GM19468 (cell line): ENCODE results near the gene TRAPPC2L.
"Not testable (repeated sequence)": the region's sequence is repeated elsewhere in the genome, so short reads cannot be mapped to it uniquely, and the experiment has no call there.

ENCODE experiments used
- ATAC-seq: cut with Tn5 transposase; IDR thresholded peaks from one replicate; pipeline ENCODE4 v1.9.1; 2021; ENCODE audit warnings: mild to moderate bottlenecking, moderate library complexity, moderate number of reproducible peaks; ENCODE audit not compliant: unreplicated experiment; ENCODE audit errors: extremely low read depth

Gene TRAPPC2L

DNA sequence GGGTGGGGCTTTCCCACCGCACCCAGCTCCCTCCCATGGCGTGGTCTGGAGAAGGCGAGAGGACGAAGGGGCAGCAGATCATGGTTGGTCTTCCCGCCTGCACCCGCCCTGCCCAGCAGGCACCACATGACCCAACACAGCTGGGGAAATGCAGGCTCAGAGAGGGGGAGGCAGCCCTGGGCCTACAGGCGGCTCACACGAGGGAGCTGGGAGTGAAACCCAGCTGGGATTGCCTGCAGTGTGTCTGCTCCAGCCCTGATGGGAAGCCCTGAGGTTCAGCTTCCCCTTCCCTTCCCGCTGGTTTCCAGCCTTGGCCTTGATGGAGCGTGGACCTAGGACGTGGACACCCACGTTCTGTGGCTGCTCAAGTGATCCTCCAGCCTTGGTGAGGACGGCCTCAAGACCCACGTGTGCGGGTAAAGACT is 29.5 kb downstream of the TRAPPC2L start:
- no peak for ATAC-seq

GRCh38 chr16:88886845-88887521 is 30.1 kb downstream of the TRAPPC2L start:
- ATAC-seq = no peak

DNA sequence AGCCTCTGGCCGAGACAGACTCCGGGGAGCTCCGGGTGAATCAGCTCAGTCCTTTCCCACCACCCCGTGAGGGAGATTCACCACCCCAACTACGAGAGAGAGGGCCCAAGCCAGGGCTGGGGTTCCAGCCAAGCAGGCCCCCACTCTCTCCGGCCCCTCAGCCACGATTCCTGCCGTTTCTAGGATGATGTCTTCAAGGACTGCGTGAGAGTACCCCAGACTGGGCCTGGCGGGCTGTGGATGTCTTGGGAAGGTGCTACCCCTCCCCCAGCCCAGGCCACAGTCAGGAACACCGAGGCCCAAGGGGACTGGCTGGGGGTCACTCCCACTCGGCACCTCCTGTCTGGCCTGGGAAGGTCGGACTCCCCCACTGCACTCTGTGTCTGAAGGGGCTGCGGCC is 31.1 kb downstream of the TRAPPC2L start:
- ATAC-seq = no peak

- ATAC-seq = no peak
Observed at GRCh38 chr16:88888461-88889387, 31.8 kb downstream of the TRAPPC2L start.

DNA sequence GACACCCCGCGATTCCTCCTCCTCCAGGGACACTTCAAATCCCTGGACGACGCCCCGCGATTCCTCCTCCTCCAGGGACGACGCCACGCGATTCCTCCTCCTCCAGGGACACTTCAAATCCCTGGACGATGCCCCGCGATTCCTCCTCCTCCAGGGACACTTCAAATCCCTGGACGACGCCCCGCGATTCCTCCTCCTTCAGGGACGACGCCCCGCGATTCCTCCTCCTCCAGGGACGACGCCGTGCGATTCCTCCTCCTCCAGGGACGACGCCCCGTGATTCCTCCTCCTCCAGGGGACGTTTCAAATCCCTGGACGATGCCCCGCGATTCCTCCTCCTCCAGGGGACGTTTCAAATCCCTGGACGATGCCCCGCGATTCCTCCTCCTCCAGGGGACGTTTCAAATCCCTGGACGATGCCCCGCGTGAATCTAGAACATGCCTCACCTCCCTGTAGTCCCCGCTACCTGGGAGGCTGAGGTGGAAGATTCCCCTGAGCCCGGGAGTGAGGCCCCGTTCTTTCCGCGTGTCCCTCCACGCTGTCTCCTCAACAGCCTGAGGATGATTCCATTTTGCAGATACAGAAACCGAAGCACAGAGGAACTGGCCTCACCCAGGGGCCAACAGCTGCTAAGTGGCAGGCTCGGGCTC is 32.9 kb downstream of the TRAPPC2L start:
- ATAC-seq = not testable (repeated sequence)

DNA sequence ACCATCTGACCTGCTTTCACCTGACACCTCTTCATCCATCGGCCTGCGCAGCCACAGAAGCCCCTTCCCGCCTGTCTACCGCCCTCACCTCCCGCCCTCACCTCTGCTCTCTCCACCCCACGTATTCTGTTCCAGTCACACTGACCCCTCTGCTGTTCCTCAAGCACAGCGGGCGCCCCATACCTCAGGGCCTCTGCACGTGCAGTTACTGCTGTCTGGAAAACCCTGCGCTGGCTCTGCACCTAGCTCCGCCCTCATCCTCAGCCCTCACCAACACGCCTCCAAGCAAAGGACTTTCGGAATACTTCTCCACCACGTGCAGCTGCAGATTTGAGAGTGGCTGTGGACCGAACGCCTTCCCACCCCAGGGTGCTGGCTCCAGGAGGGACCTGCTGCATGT is 34.2 kb downstream of the TRAPPC2L start:
- ATAC-seq = no peak

DNA sequence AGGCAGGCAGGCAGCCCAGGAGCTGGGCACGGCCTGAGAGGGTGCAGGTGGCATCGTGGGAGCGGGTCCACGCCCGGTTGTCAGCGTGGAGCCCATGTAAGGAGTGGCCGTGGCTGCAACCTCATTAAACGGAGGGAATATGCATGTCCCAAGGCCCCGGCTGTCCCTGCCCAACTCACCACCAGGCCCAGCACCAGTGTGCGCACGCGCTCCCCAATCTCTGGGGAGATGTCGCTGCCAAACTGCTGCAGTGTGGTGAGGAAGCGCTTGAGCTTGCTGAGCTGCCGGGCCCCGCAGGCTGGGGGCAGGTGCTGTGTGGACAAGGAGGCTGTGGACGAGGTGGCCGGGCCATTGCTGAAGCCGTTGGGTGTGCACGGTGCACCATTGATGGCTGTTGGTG is 35.1 kb downstream of the TRAPPC2L start:
- no peak for ATAC-seq

- no peak for ATAC-seq
Observed at GRCh38 chr16:88893127-88893968, 36.4 kb downstream of the TRAPPC2L start.

- not testable (repeated sequence) for ATAC-seq
Observed at GRCh38 chr16:88894266-88894665, 37.3 kb downstream of the TRAPPC2L start.

DNA sequence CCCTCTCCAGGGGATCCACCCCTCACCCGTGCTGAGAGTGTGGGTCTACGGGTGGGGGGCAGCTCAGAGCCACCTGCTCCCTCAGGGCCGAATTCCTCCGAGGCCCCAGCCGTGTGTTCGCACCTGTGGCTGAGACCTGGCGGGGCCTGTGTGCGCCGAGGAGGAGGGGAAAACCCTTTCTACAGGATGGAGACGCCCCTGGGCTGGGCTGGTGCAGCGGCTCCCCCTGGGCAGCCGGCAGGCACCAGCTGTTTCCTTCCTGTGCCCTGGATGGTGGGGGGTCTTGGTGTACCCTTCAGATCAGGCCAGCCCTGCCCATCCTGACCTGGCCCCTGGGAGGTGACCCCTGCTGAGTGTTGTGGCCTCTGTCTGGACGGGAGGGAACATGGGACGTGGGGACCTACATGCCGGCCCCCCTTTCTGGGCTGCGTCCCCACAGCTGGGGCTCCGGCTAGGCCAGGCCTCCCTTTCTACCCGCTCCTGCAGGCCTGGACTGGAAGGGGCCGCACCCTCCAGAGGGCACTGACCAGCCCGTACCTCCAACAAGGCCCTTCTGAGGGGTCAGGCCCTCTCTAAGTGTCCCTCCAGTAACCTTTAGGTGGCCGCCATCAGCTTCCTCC is 37.9 kb downstream of the TRAPPC2L start:
- ATAC-seq = no peak

DNA sequence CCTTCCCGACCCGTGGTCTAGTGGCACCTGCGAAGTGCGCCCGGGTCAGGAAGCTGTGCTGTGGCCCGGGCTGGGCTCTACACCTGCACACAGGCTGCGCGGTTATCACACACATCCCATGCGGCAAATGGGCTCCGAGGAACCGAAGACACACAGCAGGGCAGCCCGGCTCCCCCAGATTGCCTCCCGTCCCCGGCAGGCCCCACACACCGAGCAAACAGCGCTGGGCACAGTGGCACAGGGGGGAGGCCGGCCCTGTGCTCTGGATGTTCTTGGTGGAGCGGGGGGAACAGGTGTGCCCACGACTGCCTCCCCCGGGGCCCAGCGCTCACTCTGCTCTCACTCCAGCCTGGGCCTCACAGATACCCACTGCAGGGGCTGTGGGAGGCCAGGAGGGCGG is 38.4 kb downstream of the TRAPPC2L start:
- no peak for ATAC-seq

DNA sequence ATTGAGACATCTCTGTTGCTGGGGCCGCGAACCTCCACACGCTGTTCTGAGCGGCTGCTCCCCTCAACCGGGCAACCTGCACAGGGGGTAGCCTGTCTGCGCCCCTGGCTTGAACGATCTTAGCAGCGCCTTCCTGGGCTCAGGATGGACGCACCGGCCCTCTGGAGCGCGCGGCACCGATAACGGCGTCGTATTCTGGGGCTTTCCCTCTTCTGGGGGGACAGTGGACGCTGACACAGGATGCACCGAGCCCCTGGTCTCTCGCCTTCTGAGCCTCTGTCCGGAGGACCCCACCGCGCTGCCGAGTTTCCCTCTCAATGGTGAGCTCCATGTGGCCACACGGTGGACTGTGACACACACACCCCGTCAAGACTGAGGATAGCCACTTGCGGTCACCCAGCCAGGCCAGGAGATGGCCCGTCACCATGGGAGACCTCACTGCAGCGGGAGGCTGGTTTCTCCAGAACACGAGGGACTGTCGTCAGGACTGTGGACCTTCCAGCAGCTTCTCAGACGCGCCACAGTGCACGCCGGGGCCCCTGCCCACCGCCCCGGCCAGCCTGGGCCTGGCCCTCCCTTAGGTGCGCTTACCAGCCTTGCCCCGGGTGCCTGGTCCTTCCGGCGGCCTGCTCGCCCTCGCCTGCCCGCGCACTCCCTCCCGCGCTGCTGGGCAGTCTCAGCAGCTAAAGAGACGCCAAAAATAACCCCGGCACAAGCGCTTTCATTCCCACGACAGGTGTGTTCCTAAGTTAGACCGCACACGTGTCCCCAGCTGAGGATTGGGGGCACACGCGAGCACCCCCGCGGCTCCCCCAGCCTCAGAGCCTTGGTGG is 39.5 kb downstream of the TRAPPC2L start:
- ATAC-seq = no peak

GRCh38 chr16:88897696-88898425 is 40.9 kb downstream of the TRAPPC2L start:
- no peak for ATAC-seq

GRCh38 chr16:88899901-88900661 is 43.2 kb downstream of the TRAPPC2L start:
- ATAC-seq = no peak

DNA sequence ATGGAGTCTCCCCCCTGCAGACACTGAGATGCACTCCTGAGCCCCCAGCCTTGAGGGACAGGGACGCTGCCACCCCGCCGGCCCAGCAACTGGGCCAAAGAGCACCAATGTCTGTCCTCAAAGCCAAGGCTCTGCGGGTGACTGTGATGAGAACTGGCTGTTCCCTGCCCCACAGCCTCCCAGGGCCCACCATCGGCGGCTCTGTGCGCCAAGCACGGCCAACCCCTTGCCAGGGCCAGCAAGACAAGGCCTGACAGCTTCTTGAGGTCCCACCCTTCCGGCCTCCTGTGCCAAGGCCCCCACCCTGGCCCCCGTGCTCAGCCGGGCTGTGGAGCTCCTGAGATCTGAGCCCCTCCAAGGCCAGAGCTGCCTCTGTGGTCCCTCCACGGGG is 43.7 kb downstream of the TRAPPC2L start:
- no peak for ATAC-seq

DNA sequence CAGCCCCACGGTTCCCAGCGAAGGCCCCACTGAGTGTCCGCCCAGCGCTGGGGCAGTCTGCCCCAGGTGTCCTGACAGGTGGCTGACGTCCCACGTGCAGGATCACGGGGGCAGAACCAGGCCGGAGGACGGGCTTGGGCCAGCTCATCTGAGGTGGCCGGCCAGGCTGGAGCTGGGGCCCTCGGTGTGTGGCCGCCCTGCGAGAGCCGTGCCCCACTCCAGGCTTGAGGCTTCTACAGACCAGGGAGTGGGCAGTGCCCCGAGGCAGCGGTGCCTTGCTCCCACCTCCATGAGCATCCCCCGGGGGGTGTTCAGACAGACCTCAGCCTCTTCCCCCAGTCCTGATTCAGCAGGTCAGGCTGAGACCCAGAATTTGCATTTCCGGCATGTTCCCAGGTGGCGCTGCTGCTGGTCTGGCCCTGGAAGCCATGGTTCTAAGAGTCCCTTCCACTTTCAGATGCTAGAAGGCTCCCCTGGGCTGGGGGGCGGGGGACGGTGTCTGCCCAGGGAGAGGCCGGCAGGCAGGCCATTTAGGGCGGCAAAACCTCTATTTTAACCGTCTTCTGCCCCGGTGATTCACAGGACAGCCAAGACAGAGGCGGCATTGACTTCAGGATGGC is 44.9 kb downstream of the TRAPPC2L start:
- no peak for ATAC-seq

DNA sequence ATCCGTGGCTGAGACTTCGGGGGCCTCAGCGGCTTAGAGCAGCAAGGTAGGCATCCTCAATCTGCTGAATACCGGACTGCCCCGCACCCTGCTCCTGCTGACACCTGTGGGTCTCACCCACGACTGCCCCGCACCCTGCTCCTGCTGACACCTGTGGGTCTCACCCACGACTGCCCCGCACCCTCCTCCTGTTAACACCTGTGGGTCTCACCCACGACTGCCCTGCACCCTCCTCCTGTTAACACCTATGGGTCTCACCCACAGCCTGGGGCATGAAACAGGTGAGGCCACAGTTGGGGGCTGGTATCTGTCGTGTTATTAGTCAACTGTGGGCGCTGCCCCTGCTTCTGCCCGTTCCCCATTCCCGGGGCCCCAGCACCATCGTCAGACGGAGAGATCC is 45.8 kb downstream of the TRAPPC2L start:
- no peak for ATAC-seq
